Neural crest cell (in vitro differentiated cells): ENCODE results near the gene SDF2. TPM values are rescaled to one million over a fixed set of nuclear protein-coding genes. Genes with fewer than 3 reads are reported as not detected.

Source experiments
- DNase-seq: peaks from one replicate; pipeline ENCODE4 v3.0.0; 2021; ENCODE audit warnings: low read depth, mixed read lengths, low spot score
- H3K27ac Mint-ChIP-seq: one replicate; pipeline ENCODE4 v1.8.0; 2021; ENCODE audit warnings: mild to moderate bottlenecking, mixed read lengths; ENCODE audit not compliant: unreplicated experiment
- H3K27me3 Mint-ChIP-seq: 2 replicates; pipeline ENCODE4 v1.8.0; 2021; ENCODE audit warnings: low read depth, mild to moderate bottlenecking, mixed read lengths
- H3K36me3 Mint-ChIP-seq: 2 replicates; pipeline ENCODE4 v1.8.0; 2021; ENCODE audit warnings: low read depth, mild to moderate bottlenecking, mixed read lengths
- H3K4me1 Mint-ChIP-seq: 2 replicates; pipeline ENCODE4 v1.8.0; 2021; ENCODE audit warnings: mixed read lengths
- H3K4me3 Mint-ChIP-seq: one replicate; pipeline ENCODE4 v1.8.0; 2021; ENCODE audit warnings: mild to moderate bottlenecking, mixed read lengths
- H3K9me3 Mint-ChIP-seq: 2 replicates; pipeline ENCODE4 v1.8.0; 2021; ENCODE audit warnings: mixed read lengths
- CTCF ChIP-seq: fragments of 200-600 bp; sonication (generic); conservative IDR thresholded peaks from 2 replicates; pipeline ENCODE4 v1.5.0; 2021; ENCODE audit warnings: antibody characterized with exemption, mild to moderate bottlenecking
- total RNA-seq: library from RNA; stranded (reverse); gene quantifications from 2 replicates; pipeline ENCODE4 v1.2.1, GENCODE V29; 2021

SDF2 gene
- total RNA-seq, 1 donor from 2014 or later, result 48.2 TPM

DNA sequence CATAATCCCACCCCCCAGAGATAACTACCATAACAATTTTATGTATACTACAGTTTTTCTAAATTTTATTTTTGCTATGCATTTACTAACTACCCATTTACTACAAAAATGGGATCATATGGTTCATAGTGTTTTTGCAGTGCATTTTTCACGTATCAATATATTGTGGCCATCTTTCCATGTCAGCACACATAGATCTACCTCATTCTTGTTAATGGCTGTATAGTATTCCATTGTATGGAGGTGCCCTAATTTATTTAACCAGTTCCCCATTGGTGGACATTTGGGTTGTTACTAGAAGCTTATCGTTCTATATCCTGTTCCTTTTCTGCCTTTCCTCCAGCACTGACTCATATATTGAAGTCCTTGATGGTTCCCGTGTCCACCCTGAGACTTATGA, 27.3 kb upstream of the SDF2 start:
- no peak for TF ChIP-seq CTCF
- no peak overlapping the region for H3K4me3 Mint-ChIP-seq
- no peaks in the 10 kb centered on the region for H3K9me3 Mint-ChIP-seq
- peaks cover 6% of the 10 kb centered on the region for H3K4me1 Mint-ChIP-seq
- H3K27me3 Mint-ChIP-seq, result no peaks in the 10 kb centered on the region
- H3K36me3 Mint-ChIP-seq, result peaks cover 40% of the 10 kb centered on the region
- no peak overlapping the region for H3K27ac Mint-ChIP-seq
- DNase-seq, result no peak

- no peak for DNase-seq
- Mint-ChIP-seq H3K4me3 (no peak overlapping the region), H3K36me3 (peaks cover 37% of the 10 kb centered on the region), H3K9me3 (no peaks in the 10 kb centered on the region), H3K27ac (no peak overlapping the region), H3K4me1 (peaks cover under 1% of the 10 kb centered on the region), H3K27me3 (no peaks in the 10 kb centered on the region)
- no peak for TF ChIP-seq CTCF
Observed at GRCh38 chr17:28688481-28688880, 26.8 kb upstream of the SDF2 start.

DNA sequence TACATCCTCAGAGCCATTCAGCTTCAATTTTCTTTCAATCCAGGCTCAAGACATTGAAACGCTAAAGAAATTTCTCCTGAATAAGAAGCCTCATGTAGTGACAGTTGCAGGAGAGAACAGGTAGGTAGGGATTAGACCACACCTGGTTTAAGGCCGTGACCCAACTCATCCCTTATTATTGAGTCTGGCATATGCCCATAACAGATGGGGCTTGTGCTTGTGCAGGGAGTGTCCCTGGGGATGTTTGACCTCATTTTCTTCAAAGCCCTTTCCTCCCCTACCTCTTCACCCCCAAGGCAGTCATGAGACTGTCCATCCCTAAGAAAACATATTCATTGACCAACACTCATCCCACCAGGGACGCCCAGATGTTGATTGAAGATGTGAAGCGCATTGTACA, 24.6 kb upstream of the SDF2 start:
- no peak for DNase-seq
- no peak overlapping the region for H3K4me3 Mint-ChIP-seq
- H3K4me1 Mint-ChIP-seq, result no peaks in the 10 kb centered on the region
- peaks cover 43% of the 10 kb centered on the region for H3K36me3 Mint-ChIP-seq
- H3K27ac Mint-ChIP-seq, result no peak overlapping the region
- TF ChIP-seq CTCF, result no peak
- no peaks in the 10 kb centered on the region for H3K27me3 Mint-ChIP-seq
- H3K9me3 Mint-ChIP-seq, result no peaks in the 10 kb centered on the region

GRCh38 chr17:28685366-28685765, 23.7 kb upstream of the SDF2 start:
- peaks cover 38% of the 10 kb centered on the region for H3K36me3 Mint-ChIP-seq
- no peak overlapping the region for H3K4me3 Mint-ChIP-seq
- no peak for TF ChIP-seq CTCF

DNA sequence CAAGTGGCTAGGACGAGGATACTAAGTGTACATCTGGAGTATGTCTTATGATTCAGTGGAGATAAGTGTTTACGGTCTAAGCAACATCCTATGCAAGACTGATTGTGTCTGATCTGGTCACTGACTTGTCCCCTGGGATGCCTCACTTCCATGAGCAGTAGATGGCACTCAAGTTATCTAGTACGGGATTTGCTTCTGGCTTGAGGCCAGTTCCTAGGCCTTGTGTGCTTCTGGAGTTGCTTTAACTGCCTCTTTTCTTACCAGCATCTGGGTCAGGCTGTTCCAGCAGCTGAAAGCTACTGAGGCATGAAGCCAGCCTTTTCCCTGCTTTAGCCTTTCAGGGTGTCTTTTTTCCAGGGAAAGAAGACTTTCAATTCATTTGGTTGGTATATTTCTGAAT, 23.3 kb upstream of the SDF2 start:
- no peaks in the 10 kb centered on the region for H3K9me3 Mint-ChIP-seq
- H3K4me1 Mint-ChIP-seq, result no peaks in the 10 kb centered on the region
- DNase-seq, result no peak
- H3K36me3 Mint-ChIP-seq, result peaks cover 34% of the 10 kb centered on the region
- H3K27ac Mint-ChIP-seq, result no peak overlapping the region
- no peaks in the 10 kb centered on the region for H3K27me3 Mint-ChIP-seq
- H3K4me3 Mint-ChIP-seq, result no peak overlapping the region
- no peak for TF ChIP-seq CTCF

More at GRCh38 chr17:28685366-28685765, 23.7 kb upstream of the SDF2 start:
- Mint-ChIP-seq H3K9me3 (no peaks in the 10 kb centered on the region), H3K27me3 (no peaks in the 10 kb centered on the region), H3K27ac (no peak overlapping the region), H3K4me1 (no peaks in the 10 kb centered on the region)
- DNase-seq, result no peak

GRCh38 chr17:28682655-28683054, 20.9 kb upstream of the SDF2 start:
- H3K9me3 Mint-ChIP-seq, result no peaks in the 10 kb centered on the region
- no peaks in the 10 kb centered on the region for H3K27me3 Mint-ChIP-seq
- peaks cover 18% of the 10 kb centered on the region for H3K36me3 Mint-ChIP-seq
- DNase-seq, result no peak
- no peak overlapping the region for H3K27ac Mint-ChIP-seq
- TF ChIP-seq CTCF, result no peak
- H3K4me3 Mint-ChIP-seq, result no peak overlapping the region
- no peaks in the 10 kb centered on the region for H3K4me1 Mint-ChIP-seq
